BE2C (cell line): ENCODE data around the gene SNAP25.

Experiments used
- DNase-seq: peaks from one replicate; pipeline ENCODE4 v3.0.0-alpha.2; 2020
- H3K27me3 ChIP-seq: fragments of 250-450 bp; sonication (Bioruptor Pico); 2 replicates; pipeline ENCODE4 v1.5.1; 2020; ENCODE audit warnings: mild to moderate bottlenecking
- H3K36me3 ChIP-seq: fragments of 250-450 bp; sonication (Bioruptor Pico); 2 replicates; pipeline ENCODE4 v1.5.1; 2020; ENCODE audit warnings: mild to moderate bottlenecking
- H3K4me1 ChIP-seq: fragments of 250-450 bp; sonication (Bioruptor Pico); 2 replicates; pipeline ENCODE4 v1.5.1; 2020
- H3K4me3 ChIP-seq: 2 replicates; pipeline ENCODE4 v1.5.1; 2011; ENCODE audit warnings: low read depth, low read length
- H3K9me3 ChIP-seq: fragments of 250-450 bp; sonication (Bioruptor Pico); 2 replicates; pipeline ENCODE4 v1.5.1; 2020
- TF ChIP-seq, protein P1 (sequence below): IDR thresholded peaks from 2 replicates; pipeline ENCODE4 v1.5.1; 2012; ENCODE audit warnings: mild to moderate bottlenecking, low read depth, low read length

The SNAP25 gene

DNA sequence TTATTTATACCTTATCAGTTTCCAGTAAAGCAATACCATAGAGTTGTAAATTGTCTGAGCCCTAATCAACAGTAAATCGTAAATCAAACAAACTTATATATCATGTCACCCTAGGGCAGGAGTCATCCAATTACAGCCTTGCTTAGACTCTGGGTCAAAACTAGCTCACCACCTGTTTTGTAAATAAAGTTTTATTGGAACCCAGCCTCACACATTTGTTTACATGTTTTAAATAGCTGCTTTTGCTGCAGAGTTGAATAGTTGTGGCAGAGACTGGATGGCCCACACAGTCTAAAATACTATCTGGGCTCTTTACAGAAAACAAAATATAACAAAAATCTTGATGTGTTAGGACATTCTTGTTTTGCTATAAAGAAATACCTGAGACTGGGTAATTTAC lies 121.0 kb downstream of the SNAP25 start:
- H3K36me3 ChIP-seq, result no peaks in the 10 kb centered on the region
- TF ChIP-seq, protein P1, sequence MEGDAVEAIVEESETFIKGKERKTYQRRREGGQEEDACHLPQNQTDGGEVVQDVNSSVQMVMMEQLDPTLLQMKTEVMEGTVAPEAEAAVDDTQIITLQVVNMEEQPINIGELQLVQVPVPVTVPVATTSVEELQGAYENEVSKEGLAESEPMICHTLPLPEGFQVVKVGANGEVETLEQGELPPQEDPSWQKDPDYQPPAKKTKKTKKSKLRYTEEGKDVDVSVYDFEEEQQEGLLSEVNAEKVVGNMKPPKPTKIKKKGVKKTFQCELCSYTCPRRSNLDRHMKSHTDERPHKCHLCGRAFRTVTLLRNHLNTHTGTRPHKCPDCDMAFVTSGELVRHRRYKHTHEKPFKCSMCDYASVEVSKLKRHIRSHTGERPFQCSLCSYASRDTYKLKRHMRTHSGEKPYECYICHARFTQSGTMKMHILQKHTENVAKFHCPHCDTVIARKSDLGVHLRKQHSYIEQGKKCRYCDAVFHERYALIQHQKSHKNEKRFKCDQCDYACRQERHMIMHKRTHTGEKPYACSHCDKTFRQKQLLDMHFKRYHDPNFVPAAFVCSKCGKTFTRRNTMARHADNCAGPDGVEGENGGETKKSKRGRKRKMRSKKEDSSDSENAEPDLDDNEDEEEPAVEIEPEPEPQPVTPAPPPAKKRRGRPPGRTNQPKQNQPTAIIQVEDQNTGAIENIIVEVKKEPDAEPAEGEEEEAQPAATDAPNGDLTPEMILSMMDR, result no peak

DNA sequence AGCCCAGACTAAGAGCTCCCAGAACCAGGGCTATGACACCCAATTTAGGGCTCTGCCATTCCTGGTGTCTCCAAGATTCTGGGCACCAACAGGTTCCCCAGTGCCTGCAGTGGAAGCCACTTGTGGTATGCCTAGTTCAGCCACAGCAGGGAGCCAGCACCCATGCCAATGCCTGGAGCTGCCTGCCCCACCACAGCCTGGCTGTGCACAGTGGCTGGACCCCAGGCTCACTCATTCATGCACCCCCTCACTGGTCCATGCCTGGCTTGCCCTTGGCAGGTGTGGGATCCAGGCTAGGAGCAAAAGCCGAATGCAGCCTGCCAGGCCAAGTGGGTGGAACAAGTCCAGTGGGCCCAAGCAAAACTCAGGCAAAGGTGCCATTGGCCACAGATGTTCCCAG lies 123.5 kb downstream of the SNAP25 start:
- TF ChIP-seq, protein P1, result no peak
- Histone ChIP-seq H3K36me3 (no peaks in the 10 kb centered on the region), H3K9me3 (no peaks in the 10 kb centered on the region), H3K4me1 (no peaks in the 10 kb centered on the region), H3K4me3 (no peak overlapping the region), H3K27me3 (no peaks in the 10 kb centered on the region)
- DNase-seq, result no peak

More for the DNA sequence above, 121.0 kb downstream of the SNAP25 start:
- no peaks in the 10 kb centered on the region for H3K27me3 ChIP-seq
- no peak for DNase-seq
- H3K4me3 ChIP-seq, result no peak overlapping the region
- no peaks in the 10 kb centered on the region for H3K9me3 ChIP-seq
- H3K4me1 ChIP-seq, result no peaks in the 10 kb centered on the region

DNA sequence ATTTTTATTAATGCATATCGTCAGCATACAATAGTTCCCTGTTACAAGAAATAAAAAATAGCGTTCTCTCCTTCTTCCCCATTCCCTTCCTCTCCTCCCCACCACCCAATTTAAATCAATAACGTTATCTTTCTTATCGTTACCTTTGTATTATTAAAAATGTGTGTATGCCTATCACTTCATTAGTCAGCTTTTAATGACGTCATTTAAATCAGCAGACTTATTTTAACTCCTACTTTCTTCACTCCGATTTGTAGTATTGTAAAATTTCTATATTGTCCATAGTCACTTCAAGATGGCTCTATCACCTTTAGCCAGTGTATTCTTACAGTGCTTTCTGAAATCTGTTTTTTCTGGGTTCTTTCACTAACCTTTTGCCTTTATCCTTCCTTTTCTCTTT lies 126.3 kb downstream of the SNAP25 start:
- H3K4me3 ChIP-seq, result no peak overlapping the region
- no peaks in the 10 kb centered on the region for H3K4me1 ChIP-seq
- H3K9me3 ChIP-seq, result no peaks in the 10 kb centered on the region
- no peaks in the 10 kb centered on the region for H3K36me3 ChIP-seq
- TF ChIP-seq, protein P1, result no peak
- H3K27me3 ChIP-seq, result no peaks in the 10 kb centered on the region
- DNase-seq, result no peak

DNA sequence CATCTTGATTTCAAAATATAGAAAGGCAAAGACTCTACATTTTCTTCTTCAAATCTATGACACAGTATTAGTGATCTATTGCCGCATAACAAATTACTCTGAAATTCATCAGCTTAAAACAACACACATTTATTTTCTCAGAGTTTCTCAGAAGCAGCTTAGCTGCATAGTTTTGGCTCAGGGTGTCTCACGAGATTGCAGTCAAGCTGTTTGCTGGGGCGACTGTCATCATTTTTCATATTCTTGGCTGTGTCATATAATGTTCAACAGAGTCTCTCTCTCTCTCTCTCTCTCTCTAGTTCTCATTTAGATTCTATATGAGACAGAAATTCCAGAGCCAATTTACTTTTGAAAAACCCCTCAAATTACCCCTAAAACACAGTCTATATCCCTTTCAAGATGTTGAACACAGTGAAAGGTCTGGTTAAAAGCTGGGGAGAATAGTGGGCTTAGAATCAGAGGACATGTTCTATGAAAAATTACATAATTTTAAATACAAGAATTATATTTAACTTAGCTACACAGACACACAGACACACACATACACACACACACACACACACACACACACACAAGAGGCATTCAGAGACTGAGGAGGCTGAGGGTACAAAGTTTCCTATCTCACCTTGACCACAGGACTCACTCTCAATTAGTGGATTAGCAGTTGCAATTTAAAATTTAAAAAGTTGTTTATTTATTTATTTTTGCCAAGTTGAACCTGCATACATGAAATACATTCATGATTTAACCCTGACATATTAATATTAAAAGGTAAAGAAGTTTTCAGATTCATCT lies 128.7 kb downstream of the SNAP25 start:
- H3K9me3 ChIP-seq, result no peaks in the 10 kb centered on the region
- no peak for DNase-seq
- TF ChIP-seq, protein P1, result no peak

DNA sequence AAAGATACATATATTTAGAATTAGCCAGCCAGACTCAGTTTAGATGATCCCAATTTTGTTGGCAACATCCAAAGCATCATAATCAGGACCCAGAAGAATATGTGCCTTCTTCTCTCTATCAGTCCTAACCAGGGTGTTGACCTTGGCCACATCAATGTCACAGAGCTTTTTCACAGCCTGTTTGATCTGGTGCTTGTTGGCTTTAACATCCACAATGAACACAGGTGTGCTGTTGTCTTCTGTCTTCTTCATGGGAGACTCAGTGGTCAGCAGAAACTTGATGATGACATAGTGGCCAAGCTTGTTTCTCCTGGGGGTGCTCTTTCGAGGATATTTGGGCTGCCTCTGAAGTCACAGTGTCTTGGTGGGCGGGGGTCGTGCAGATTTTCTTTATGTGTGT lies 130.5 kb downstream of the SNAP25 start:
- TF ChIP-seq, protein P1, result no peak
- no peak for DNase-seq
- Histone ChIP-seq H3K4me3 (no peak overlapping the region), H3K4me1 (no peaks in the 10 kb centered on the region), H3K27me3 (no peaks in the 10 kb centered on the region), H3K36me3 (no peaks in the 10 kb centered on the region), H3K9me3 (no peaks in the 10 kb centered on the region)

More for the DNA sequence above, 128.7 kb downstream of the SNAP25 start:
- Histone ChIP-seq H3K27me3 (no peaks in the 10 kb centered on the region), H3K36me3 (no peaks in the 10 kb centered on the region), H3K4me1 (no peaks in the 10 kb centered on the region), H3K4me3 (no peak overlapping the region)

DNA sequence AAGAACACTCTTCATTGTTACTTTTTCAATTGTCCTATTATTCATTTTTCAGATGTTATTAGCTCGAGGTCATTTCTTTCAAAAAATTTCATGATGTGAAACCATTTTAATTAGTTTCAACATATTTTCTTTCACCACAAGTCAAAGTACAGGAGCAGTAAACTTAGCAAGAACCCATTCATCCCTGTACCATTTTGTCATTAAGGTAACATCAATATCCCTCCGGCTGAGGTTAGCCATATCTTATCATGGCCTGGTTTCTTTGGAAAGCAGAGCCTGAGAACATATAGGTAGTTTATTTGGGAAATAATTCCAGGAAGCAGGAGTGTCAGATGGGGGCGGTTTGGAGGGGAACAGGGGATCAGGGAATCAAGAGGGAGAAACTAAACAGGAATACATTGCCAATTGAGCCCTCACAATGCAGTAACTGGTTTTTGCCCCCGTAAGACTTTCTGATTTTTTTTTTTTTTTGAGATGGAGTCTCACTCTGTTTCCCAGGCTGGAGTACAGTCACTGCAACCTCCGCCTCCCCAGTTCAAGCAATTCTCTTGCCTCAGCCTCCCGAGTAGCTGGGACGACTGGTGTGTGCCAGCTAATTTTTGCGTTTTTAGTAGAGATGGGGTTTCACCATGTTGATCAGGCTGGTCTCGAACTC lies 131.7 kb downstream of the SNAP25 start:
- no peaks in the 10 kb centered on the region for H3K4me1 ChIP-seq
- H3K9me3 ChIP-seq, result no peaks in the 10 kb centered on the region
- no peak for DNase-seq
- TF ChIP-seq, protein P1, result no peak
- no peaks in the 10 kb centered on the region for H3K36me3 ChIP-seq
- H3K27me3 ChIP-seq, result no peaks in the 10 kb centered on the region
- H3K4me3 ChIP-seq, result no peak overlapping the region
